GM23248 (cell line): ENCODE measurements around the gene ADRA1B.

Experiments
- EZH2 ChIP-seq: fragments of 200-600 bp; sonication (generic); IDR thresholded peaks from 2 replicates; pipeline ENCODE4 v1.6.1; 2018; ENCODE audit warnings: antibody characterized with exemption, mild to moderate bottlenecking; ENCODE audit not compliant: insufficient read depth, poor library complexity, severe bottlenecking
- EZH2phosphoT487 ChIP-seq: fragments of 200-600 bp; sonication (generic); IDR thresholded peaks from 2 replicates; pipeline ENCODE4 v1.6.1; 2018; ENCODE audit warnings: antibody characterized with exemption, moderate library complexity, mild to moderate bottlenecking, low read depth; ENCODE audit not compliant: insufficient read depth

DNA sequence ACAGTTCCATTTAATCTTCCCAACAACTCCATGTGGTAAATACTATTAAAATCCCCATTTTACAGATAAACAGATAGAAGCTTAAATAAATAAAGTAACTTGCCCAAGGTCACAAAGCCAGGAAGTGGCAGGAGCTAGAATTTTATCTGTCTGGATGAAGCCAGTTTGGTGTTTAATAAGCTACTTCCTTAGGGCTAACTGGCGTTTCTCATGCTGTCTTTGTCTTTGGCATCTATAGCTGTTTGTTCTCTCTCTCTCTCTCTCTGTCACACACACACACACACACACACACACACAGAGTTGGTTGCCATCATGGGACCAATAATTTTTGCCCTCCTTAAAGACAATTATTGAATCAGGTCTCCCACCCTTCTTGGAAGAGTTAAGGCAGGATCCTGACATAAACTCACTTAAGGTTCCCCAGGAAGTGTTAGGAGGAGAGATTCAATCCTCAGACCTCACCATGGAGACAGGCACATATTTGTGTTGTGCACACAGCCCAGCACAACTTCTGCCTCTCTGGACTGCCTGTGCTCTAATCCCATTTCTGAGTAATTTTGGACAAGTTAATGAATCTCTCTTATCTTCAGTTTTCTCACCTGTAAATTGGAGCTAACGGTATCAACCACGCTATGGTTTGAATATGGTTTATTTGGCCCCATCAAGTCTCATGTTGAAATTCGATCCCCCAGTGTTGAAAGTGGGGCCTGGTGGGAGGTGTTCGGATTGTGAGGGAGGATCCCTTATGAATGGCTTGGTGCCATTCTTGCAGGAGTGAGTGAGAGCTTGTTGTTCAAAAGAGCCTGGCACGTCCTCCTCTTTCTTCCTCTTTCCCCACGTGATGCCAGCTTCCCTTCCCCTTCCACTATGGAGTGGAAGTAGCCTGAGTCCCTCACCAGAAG is 8.3 kb upstream of the ADRA1B start:
- TF ChIP-seq EZH2phosphoT487 (no peak), EZH2 (no peak)
